IMR-90 (cell line): ENCODE results near the gene CEACAM21.

Experiments
- BHLHE40 ChIP-seq: fragments of 150-350 bp; IDR thresholded peaks from 2 replicates; pipeline ENCODE4 v1.6.1; 2016; ENCODE audit warnings: mild to moderate bottlenecking, low read depth, low read length
- FOS ChIP-seq: fragments of 150-350 bp; IDR thresholded peaks from 2 replicates; pipeline ENCODE4 v1.6.1; 2016; ENCODE audit warnings: low read depth, low read length
- MXI1 ChIP-seq: IDR thresholded peaks from 2 replicates; pipeline ENCODE4 v1.6.1; 2012; ENCODE audit warnings: low read depth, mild to moderate bottlenecking, low read length, moderate library complexity, borderline replicate concordance
- NFE2L2 ChIP-seq: fragments of 150-350 bp; IDR thresholded peaks from 2 replicates; pipeline ENCODE4 v1.6.1; 2016; ENCODE audit warnings: low read depth, mild to moderate bottlenecking, low read length
- POLR2A ChIP-seq: IDR thresholded peaks from 2 replicates; pipeline ENCODE4 v1.6.1; 2012; ENCODE audit warnings: mild to moderate bottlenecking, low read depth, low read length
- TF ChIP-seq, protein P1 (sequence below): conservative IDR thresholded peaks from 2 replicates; pipeline ENCODE4 v1.5.1; 2012; ENCODE audit warnings: mild to moderate bottlenecking, low read depth, low read length, improper control_type of control experiment
- TF ChIP-seq, protein P2 (sequence below): fragments of 150-350 bp; IDR thresholded peaks from 2 replicates; pipeline ENCODE4 v1.6.1; 2017; ENCODE audit warnings: mild to moderate bottlenecking, antibody characterized with exemption, low read length, low read depth

DNA sequence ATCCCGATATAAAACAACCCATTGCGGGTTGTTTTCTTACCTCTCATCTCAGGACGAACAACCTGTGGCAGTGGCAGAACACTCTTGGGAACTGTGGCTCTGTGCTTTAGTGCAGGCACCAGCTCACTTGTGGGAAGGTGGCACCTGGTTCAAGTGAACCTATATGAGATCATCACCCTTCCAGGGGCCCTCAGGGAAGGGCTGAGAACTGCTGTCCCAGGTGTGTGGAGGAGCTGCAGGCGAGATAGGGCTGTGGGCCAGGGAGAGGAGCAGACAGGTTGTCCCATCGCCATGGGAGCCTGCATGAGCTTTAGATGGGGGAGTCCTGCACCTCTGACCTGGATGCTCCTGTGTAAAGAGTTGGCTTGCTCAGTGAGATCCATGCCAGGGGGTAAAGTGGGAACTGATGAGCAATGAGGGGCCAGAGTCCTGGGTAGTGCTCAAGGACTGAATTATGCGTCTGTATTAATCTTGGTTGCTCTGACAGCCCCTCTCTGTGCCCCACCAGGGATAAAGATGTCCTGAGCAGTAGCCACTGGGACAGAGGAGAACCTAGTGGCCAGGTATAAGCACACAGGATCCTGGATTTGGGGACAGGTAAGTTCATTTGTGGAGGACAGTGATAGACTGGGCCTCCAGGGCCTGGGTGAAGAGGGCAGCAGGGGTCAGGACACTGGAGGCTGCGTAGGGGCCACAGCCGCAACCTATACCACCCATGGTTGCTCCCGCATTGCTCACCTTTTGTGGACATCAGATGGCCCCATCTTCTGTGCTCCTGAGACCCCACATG is 42.2 kb downstream of the CEACAM21 start:
- TF ChIP-seq, protein P1, sequence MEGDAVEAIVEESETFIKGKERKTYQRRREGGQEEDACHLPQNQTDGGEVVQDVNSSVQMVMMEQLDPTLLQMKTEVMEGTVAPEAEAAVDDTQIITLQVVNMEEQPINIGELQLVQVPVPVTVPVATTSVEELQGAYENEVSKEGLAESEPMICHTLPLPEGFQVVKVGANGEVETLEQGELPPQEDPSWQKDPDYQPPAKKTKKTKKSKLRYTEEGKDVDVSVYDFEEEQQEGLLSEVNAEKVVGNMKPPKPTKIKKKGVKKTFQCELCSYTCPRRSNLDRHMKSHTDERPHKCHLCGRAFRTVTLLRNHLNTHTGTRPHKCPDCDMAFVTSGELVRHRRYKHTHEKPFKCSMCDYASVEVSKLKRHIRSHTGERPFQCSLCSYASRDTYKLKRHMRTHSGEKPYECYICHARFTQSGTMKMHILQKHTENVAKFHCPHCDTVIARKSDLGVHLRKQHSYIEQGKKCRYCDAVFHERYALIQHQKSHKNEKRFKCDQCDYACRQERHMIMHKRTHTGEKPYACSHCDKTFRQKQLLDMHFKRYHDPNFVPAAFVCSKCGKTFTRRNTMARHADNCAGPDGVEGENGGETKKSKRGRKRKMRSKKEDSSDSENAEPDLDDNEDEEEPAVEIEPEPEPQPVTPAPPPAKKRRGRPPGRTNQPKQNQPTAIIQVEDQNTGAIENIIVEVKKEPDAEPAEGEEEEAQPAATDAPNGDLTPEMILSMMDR = no peak
- TF ChIP-seq POLR2A (no peak), NFE2L2 (no peak), BHLHE40 (no peak), MXI1 (no peak), FOS (no peak)
- TF ChIP-seq, protein P2, sequence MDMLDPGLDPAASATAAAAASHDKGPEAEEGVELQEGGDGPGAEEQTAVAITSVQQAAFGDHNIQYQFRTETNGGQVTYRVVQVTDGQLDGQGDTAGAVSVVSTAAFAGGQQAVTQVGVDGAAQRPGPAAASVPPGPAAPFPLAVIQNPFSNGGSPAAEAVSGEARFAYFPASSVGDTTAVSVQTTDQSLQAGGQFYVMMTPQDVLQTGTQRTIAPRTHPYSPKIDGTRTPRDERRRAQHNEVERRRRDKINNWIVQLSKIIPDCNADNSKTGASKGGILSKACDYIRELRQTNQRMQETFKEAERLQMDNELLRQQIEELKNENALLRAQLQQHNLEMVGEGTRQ = no peak
